GM12878 (cell line): ENCODE measurements around the gene ARHGEF6. TPM values are rescaled to one million over a fixed set of nuclear protein-coding genes. Genes with fewer than 3 reads are reported as not detected.
A peak's percentile ranks its signal among the peaks of the same experiment; 100 is the strongest.

Experiments used
- ASH2L ChIP-seq: fragments of 300-600, 200-600 bp; sonication (generic); IDR thresholded peaks from 2 replicates; pipeline ENCODE4 v1.6.1; 2017; ENCODE audit warnings: low read depth, mild to moderate bottlenecking, borderline replicate concordance
- BCL11A ChIP-seq: IDR thresholded peaks from 2 replicates; pipeline ENCODE4 v1.6.1; 2011; ENCODE audit warnings: low read depth, low read length
- CREM ChIP-seq: IDR thresholded peaks from 2 replicates; pipeline ENCODE4 v1.6.1; 2014; ENCODE audit warnings: antibody characterized with exemption, low read depth
- GABPA ChIP-seq: IDR thresholded peaks from 2 replicates; pipeline ENCODE4 v1.6.1; 2014; ENCODE audit warnings: antibody characterized with exemption, low read depth, mild to moderate bottlenecking, inconsistent platforms
- GATAD2B ChIP-seq: fragments of 450-650 bp; conservative IDR thresholded peaks from 2 replicates; pipeline ENCODE4 v1.6.1; 2017; ENCODE audit warnings: low read depth, mild to moderate bottlenecking, moderate library complexity
- HSF1 ChIP-seq: fragments of 150-350 bp; IDR thresholded peaks from 2 replicates; pipeline ENCODE4 v1.6.1; 2014; ENCODE audit warnings: mild to moderate bottlenecking, low read depth, low read length
- PML ChIP-seq: IDR thresholded peaks from 2 replicates; pipeline ENCODE4 v1.6.1; 2012; ENCODE audit warnings: low read length, inconsistent platforms
- PRDM15 ChIP-seq: fragments of 450-650 bp; formaldehyde crosslinking; IDR thresholded peaks from 2 replicates; pipeline ENCODE4 v1.4.0; 2020; ENCODE audit warnings: mild to moderate bottlenecking, moderate library complexity
- RAD51 ChIP-seq: fragments of 450-650 bp; IDR thresholded peaks from 2 replicates; pipeline ENCODE4 v1.6.1; 2016; ENCODE audit warnings: moderate library complexity, mild to moderate bottlenecking, inconsistent platforms
- SKIL ChIP-seq: fragments of 450-650 bp; IDR thresholded peaks from 2 replicates; pipeline ENCODE4 v1.6.1; 2017; ENCODE audit warnings: mild to moderate bottlenecking, low read depth, inconsistent platforms; ENCODE audit not compliant: poor library complexity, severe bottlenecking
- SPI1 ChIP-seq: IDR thresholded peaks from 2 replicates; pipeline ENCODE4 v1.6.1; 2011; ENCODE audit warnings: low read depth, mild to moderate bottlenecking, low read length, moderate library complexity, borderline replicate concordance; ENCODE audit not compliant: insufficient read depth
- TCF3 ChIP-seq: IDR thresholded peaks from 2 replicates; pipeline ENCODE4 v1.6.1; 2012; ENCODE audit warnings: low read depth, mild to moderate bottlenecking, low read length, borderline replicate concordance; ENCODE audit not compliant: insufficient read depth
- TCF7 ChIP-seq: IDR thresholded peaks from 2 replicates; pipeline ENCODE4 v1.6.1; 2014; ENCODE audit warnings: antibody characterized with exemption, borderline replicate concordance
- polyA plus RNA-seq, 11 experiments: library from polyadenylated mRNA; depleted of rRNA in 4 of 11; unstranded in 6 of 11; stranded (reverse) in 5 of 11; fragments of >200 nt; fragmentation: Nextera tagmentation in 4 of 11; fragmentation: Illumina TruSeq in 1 of 11; extraction: Ambion mirVana in 4 of 11; extraction: Trizol in 1 of 11; gene quantifications; 1 replicate in 1 of 11; 2 replicates in 10 of 11; pipeline versions ENCODE4 v1.2.1 to v1.2.3, GENCODE V29; 2011 to 2016; ENCODE audit warnings: inconsistent platforms in 2 of 11, missing spikeins in 2 of 11, low read depth in 1 of 11
- total RNA-seq, 4 experiments: library from RNA; depleted of rRNA in 3 of 4; stranded (reverse); fragments of >200 nt in 3 of 4; fragmentation: Illumina TruSeq in 1 of 4; extraction: Trizol in 1 of 4; gene quantifications; 2 replicates each; pipeline versions ENCODE4 v1.2.1 to v1.2.3, GENCODE V29; 2013 to 2021

ARHGEF6 gene
- total and polyA plus RNA-seq, 10 of the 15 experiments (the other 5 are each of a cell fraction or from before 2014, with no cell fraction given) = 5.4 to 29.7 (median 18.0) TPM

GRCh38 chrX:136626237-136626636 lies 154.5 kb downstream of the ARHGEF6 start (continued):
- TF ChIP-seq HSF1 (no peak), CREM (no peak), GATAD2B (no peak), TCF3 (no peak), BCL11A (peak; percentile 69), SKIL (no peak), ASH2L (no peak), PML (no peak), PRDM15 (CRISPR knock-in tag) (no peak), GABPA (no peak; the same call in 1 of the 2 replicates), SPI1 (no peak), RAD51 (no peak), TCF7 (no peak)
